Psoas muscle (tissue), 8 donors: ENCODE data around the gene SYN1. TPM values are rescaled to one million over a fixed set of nuclear protein-coding genes. Genes with fewer than 3 reads are reported as not detected.
A peak's percentile ranks its signal among the peaks of the same experiment; 100 is the strongest.

Experiments used
- ATAC-seq, 4 donors: fragments of 200-7000 bp; cut with Tn5 transposase; one replicate each; pipeline ENCODE4 v1.9.1; 2020; ENCODE audit warnings: moderate library complexity in 3 of 4, mild to moderate bottlenecking in 2 of 4
- DNase-seq, 2 donors: peaks; one replicate each; pipeline ENCODE4 v3.0.0-alpha.2; 2020
- H3K27ac ChIP-seq: fragments of 200-600 bp; one replicate; pipeline ENCODE4 v1.8.0; 2022
- H3K27me3 ChIP-seq, 3 donors: fragments of 200-600 bp in 1 of 3; one replicate each; pipeline versions ENCODE4 v1.6.1 to v1.8.0; 2013 to 2022; ENCODE audit warnings: low read length in 2 of 3, mild to moderate bottlenecking in 2 of 3, moderate library complexity in 1 of 3; ENCODE audit not compliant: insufficient read depth in 3 of 3
- H3K36me3 ChIP-seq, 2 donors: fragments of 200-600 bp in 1 of 2; one replicate each; pipeline versions ENCODE4 v1.6.1 to v1.8.0; 2013 to 2022; ENCODE audit warnings: low read depth in 1 of 2, mild to moderate bottlenecking in 1 of 2, moderate library complexity in 1 of 2; ENCODE audit not compliant: insufficient read depth in 1 of 2
- H3K4me1 ChIP-seq: fragments of 200-600 bp; one replicate; pipeline ENCODE4 v1.8.0; 2022
- H3K4me3 ChIP-seq: fragments of 200-600 bp; one replicate; pipeline ENCODE4 v1.8.0; 2022; ENCODE audit warnings: mild to moderate bottlenecking
- H3K9me3 ChIP-seq: fragments of 200-600 bp; one replicate; pipeline ENCODE4 v1.8.0; 2022
- WGBS, 3 donors: extraction: QIAGEN DNeasy Blood & Tissue Kit; methylation state at CpG; one replicate each; pipeline versions ENCODE4 v1.1.6 to v1.1.7; 2013; 5-methylcytosine and 5-hydroxymethylcytosine counted together
- intact Hi-C, 2 donors: fragments of 100-400 bp; cut with DNase I; formaldehyde crosslinking; loops; one replicate each; pipeline versions ENCODE4 v1.11.0 to v1.14.2; 2022
- polyA plus RNA-seq, 3 donors: library from polyadenylated mRNA; stranded (reverse); fragments of 200-250 nt; gene quantifications; one replicate each; pipeline ENCODE4 v1.2.3, GENCODE V29; 2013
- total RNA-seq, 4 donors: library from RNA; stranded (reverse); fragmentation: NEBNext Ultra II Directional in 2 of 4; extraction: Animal tissue kit (Norgen Biotek cat#: 25700) in 2 of 4; gene quantifications; one replicate each; pipeline versions ENCODE4 v1.2.1 to v1.2.4, GENCODE V29; 2021 to 2023
- TF ChIP-seq, protein P1 (sequence below): fragments of 200-600 bp; IDR thresholded peaks from one replicate; pipeline ENCODE4 v1.8.0; 2022; ENCODE audit warnings: antibody characterized with exemption
- donor health status: healthy with polysubstance abuse.
- donor health status: DM: no; HTN: no; CAD: no; lungs with moderate emphysema.
- donor health status: Bipolar disorder and iron deficiency.
- donor health status: healthy.
- donor health status: DM: yes; HTN: yes; CAD: no.
- donor health status: DM: no; HTN: no; CAD: no.
- donor health status: DM: no; HTN: no; CAD: no.
- donor health status: DM: yes; HTN: yes; CAD: no.

SYN1 gene
- total and polyA plus RNA-seq, 7 donors: 0.80 to 7.0 (median 2.3) TPM

DNA sequence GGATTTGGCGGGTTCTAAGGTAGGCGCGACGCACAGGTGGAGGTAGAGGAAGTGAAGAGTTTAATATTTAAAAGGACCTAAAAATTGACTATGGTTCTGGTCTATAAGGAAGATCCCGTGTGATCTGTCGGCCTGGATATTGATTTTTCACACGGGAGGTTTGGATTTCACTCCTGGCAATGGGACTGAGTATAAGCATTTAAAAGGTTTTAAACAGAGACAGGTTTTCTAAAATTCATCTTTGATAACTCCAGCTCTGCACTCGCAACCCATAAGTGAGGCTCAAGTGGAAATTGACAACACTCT, 39.7 kb upstream of the SYN1 start:
- TF ChIP-seq, protein P1, sequence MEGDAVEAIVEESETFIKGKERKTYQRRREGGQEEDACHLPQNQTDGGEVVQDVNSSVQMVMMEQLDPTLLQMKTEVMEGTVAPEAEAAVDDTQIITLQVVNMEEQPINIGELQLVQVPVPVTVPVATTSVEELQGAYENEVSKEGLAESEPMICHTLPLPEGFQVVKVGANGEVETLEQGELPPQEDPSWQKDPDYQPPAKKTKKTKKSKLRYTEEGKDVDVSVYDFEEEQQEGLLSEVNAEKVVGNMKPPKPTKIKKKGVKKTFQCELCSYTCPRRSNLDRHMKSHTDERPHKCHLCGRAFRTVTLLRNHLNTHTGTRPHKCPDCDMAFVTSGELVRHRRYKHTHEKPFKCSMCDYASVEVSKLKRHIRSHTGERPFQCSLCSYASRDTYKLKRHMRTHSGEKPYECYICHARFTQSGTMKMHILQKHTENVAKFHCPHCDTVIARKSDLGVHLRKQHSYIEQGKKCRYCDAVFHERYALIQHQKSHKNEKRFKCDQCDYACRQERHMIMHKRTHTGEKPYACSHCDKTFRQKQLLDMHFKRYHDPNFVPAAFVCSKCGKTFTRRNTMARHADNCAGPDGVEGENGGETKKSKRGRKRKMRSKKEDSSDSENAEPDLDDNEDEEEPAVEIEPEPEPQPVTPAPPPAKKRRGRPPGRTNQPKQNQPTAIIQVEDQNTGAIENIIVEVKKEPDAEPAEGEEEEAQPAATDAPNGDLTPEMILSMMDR: no peak
- Histone ChIP-seq H3K36me3 (peaks cover 0 to 31% of the 10 kb centered on the region in 2 donors), H3K4me3 (peak overlapping the region; percentile 80), H3K27ac (peak overlapping the region; percentile 94), H3K9me3 (no peaks in the 10 kb centered on the region), H3K4me1 (no peaks in the 10 kb centered on the region), H3K27me3 (no peaks in the 10 kb centered on the region)
- intact Hi-C loops: loop anchor here in 1 of 2 donors (5.0 to 10.0 kb wide), 2 partner anchors 117 to 515 kb away; partner anchors contain the start of genes NDUFB11 and RBM10
- no peak for ATAC-seq
- 9 to 33% (median 9%) methylated on average over 8 of the region's 8 CpGs for WGBS, 3 donors
- no peak for DNase-seq

DNA sequence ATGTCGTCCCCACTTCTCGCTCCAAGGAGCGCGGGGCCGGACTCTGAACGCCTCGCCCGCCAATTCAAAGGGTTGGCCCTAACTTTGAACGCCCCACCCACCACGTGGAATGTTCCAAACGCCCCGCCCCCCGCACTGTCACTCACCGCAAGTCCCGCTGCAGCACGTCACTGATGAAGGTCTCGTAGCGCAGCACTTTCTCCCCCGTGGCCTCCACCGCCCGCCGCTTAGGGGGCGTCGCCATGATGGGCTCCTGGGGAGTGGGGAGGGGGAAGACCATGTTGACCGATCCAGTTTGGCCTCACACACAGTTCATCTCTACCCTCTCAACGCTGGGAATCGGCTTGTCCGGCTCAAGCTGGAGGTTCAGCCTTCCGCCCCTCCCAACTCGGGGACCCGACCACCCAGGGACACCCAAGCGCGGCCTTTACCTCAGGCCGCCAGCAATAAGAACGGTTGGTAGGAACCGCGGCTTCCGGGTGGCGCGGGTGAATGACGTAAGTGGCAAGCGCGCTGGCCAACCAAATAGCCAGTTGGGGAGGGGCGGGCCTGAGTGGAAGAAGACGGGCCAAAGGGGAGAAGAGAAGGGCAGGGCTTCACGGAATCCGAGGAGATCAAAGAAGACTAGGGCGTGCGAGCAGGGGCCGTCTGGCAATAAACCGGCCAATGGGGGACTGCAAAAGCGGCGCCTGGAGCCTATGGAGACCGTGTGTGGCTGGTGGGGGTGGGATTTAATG, 39.2 kb upstream of the SYN1 start, which contains the start of gene UXT:
Gene UXT (minus strand): TSS at position 497 of the 737 bp plus-strand sequence. CDS start 253 bp downstream, at position 244.
- Histone ChIP-seq H3K27me3 (no peaks in the 10 kb centered on the region), H3K36me3 (peaks cover 0 to 33% of the 10 kb centered on the region in 2 donors), H3K4me1 (no peaks in the 10 kb centered on the region), H3K9me3 (no peaks in the 10 kb centered on the region), H3K4me3 (peak within 1 kb of the TSS; percentile 80), H3K27ac (peak within 1 kb of the TSS; percentile 94)
- WGBS, 3 donors: 0 to 27% (median 1%) methylated on average over 39 to 54 of the region's 54 CpGs
- intact Hi-C loops: loop anchor here in 1 of 2 donors (5.0 to 10.0 kb wide), 2 partner anchors 117 to 514 kb away; partner anchors contain the start of genes NDUFB11 and RBM10
- ATAC-seq (peak; percentile 92 to 95 (median 94)), DNase-seq (peak; percentile 91 to 95)
- TF ChIP-seq, protein P1: no peak

DNA sequence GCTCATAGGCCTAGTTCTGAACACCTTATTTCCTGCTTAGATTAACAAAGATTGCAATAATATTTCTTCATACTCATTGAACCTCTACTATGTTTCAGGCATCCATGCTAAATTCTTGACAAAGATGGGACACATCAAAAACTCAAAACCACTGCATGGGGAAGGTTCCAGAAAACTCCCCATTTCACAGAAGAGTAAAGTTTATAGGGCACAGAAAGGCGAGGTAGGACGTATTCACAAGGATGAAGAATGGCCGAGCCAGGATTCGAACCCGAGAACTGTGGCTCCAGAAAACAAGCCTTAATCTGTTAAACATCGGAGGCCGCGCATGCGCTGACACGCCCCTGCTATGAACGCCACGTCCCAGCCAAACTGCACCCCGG, 38.6 kb upstream of the SYN1 start:
- Histone ChIP-seq H3K27me3 (no peaks in the 10 kb centered on the region), H3K9me3 (no peaks in the 10 kb centered on the region), H3K27ac (peak overlapping the region; percentile 94), H3K36me3 (peaks cover 0 to 38% of the 10 kb centered on the region in 2 donors), H3K4me1 (no peaks in the 10 kb centered on the region), H3K4me3 (peak overlapping the region; percentile 80)
- intact Hi-C loops: loop anchor here in 1 of 2 donors (5.0 to 10.0 kb wide), 2 partner anchors 116 to 513 kb away; partner anchors contain the start of genes NDUFB11 and RBM10
- 0 to 41% (median 2%) methylated on average over 13 of the region's 13 CpGs for WGBS, 3 donors
- DNase-seq (no peak), ATAC-seq (no peak)
- TF ChIP-seq, protein P1: no peak

DNA sequence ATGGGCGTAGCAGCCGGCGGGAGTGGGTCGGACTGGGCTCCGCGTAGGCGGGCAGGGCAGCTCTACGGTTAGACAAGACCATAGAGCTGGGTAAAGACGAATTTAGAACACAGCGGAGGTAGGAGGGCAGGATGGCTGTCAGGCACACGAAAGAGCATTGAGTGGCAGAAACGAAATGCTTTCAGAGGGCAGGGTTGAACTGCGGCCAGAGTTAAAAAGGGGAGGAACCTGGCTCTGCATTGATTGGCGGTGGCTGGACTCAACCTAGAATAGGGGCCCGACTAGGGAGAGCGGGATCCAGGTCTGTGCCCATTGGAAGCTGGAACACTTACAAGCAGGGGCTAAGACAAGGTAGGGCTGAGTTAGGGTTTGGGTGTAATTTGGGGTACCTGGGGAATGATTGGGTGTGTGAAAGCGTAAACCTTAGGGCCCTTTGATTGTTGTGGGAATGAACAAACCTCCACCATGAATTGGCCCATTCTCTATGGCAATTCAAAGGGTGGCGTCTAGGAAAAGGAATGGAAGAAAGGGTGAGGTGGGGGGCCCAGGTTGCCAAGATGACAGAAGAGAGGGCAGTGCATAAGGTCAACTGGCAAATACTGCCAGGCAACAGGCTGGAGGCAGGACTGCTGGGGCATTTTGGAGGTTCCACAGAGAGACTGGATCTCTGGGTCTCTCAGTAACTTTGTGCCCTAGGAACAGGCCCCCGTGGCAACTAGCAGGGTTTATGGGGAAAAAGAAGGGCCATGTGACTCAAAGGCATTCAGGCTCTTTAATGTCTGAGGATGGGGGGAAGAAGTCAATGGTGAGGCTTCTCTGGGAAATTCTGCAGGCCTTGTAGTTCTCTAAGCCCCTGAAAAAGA, 31.6 kb upstream of the SYN1 start:
- intact Hi-C loops: loop anchor here in 1 of 2 donors (10.0 kb wide), 1 partner anchor 506 kb away; the partner anchor contains the start of genes NDUFB11 and RBM10
- Histone ChIP-seq H3K27ac (peak overlapping the region; percentile 80), H3K36me3 (peaks cover 3 to 42% of the 10 kb centered on the region in 2 donors), H3K27me3 (no peaks in the 10 kb centered on the region), H3K9me3 (no peaks in the 10 kb centered on the region), H3K4me1 (peaks cover 8% of the 10 kb centered on the region), H3K4me3 (peak overlapping the region; percentile 60)
- 8 to 41% (median 14%) methylated on average over 16 to 19 of the region's 19 CpGs for WGBS, 3 donors
- TF ChIP-seq, protein P1: no peak
- peak in 2 of 4 donors; percentile 1 to 34 for ATAC-seq
- DNase-seq: no peak
